NCI-H748 (cell line): ENCODE measurements around the gene WFDC9.
"Not testable (repeated sequence)": the region's sequence is repeated elsewhere in the genome, so short reads cannot be mapped to it uniquely, and the experiment has no call there.

Experiments used
- DNase-seq: peaks from one replicate; lab custom pipeline; 2025; ENCODE audit not compliant: unreplicated experiment; lab: John Stamatoyannopoulos, UW

WFDC9 gene

GRCh38 chr20:45631184-45631583 is at the start of gene WFDC9:
WFDC9 (minus strand) TSS chr20:45631284; CDS start chr20:45610181, 21,103 bp downstream.
- no peak for DNase-seq

- no peak for DNase-seq
Observed at GRCh38 chr20:45679650-45680049, 48.6 kb upstream of the WFDC9 start.

GRCh38 chr20:45672765-45673164 is 41.7 kb upstream of the WFDC9 start:
- no peak for DNase-seq

- no peak for DNase-seq
Observed at GRCh38 chr20:45670139-45670538, 39.1 kb upstream of the WFDC9 start, which contains the start of gene WFDC11. WFDC11 (minus strand) TSS chr20:45670239; CDS start chr20:45650600, 19,639 bp downstream.

- DNase-seq = not testable (repeated sequence)
Observed at GRCh38 chr20:45657038-45657437, 26.0 kb upstream of the WFDC9 start.

GRCh38 chr20:45651726-45652125 is 20.6 kb upstream of the WFDC9 start:
- DNase-seq = peak; percentile 24

- DNase-seq = no peak
Observed at GRCh38 chr20:45649312-45649863, 18.3 kb upstream of the WFDC9 start.

GRCh38 chr20:45647441-45648050 is 16.5 kb upstream of the WFDC9 start:
- no peak for DNase-seq

- DNase-seq = no peak
Observed at GRCh38 chr20:45646875-45647274, 15.8 kb upstream of the WFDC9 start.

- DNase-seq = not testable (repeated sequence)
Observed at GRCh38 chr20:45645869-45646268, 14.8 kb upstream of the WFDC9 start.

GRCh38 chr20:45641076-45641475 is 10.0 kb upstream of the WFDC9 start:
- DNase-seq = not testable (repeated sequence)

GRCh38 chr20:45639687-45640086 is 8.6 kb upstream of the WFDC9 start:
- no peak for DNase-seq

- no peak for DNase-seq
Observed at GRCh38 chr20:45636513-45636912, 5.4 kb upstream of the WFDC9 start.

GRCh38 chr20:45630371-45630770 is 713 bp downstream of the WFDC9 start:
- no peak for DNase-seq

GRCh38 chr20:45629496-45630100 is 1.5 kb downstream of the WFDC9 start, which contains the start of gene WFDC10A:
WFDC10A (plus strand) TSS chr20:45629739; CDS start chr20:45629814, 75 bp downstream.
- no peak for DNase-seq

GRCh38 chr20:45626540-45626939 is 4.5 kb downstream of the WFDC9 start:
- no peak for DNase-seq

GRCh38 chr20:45621593-45621992 is 9.5 kb downstream of the WFDC9 start:
- no peak for DNase-seq

GRCh38 chr20:45617591-45617990 is 13.5 kb downstream of the WFDC9 start:
- no peak for DNase-seq

- no peak for DNase-seq
Observed at GRCh38 chr20:45612314-45612713, 18.8 kb downstream of the WFDC9 start.

GRCh38 chr20:45611054-45611453 is 20.0 kb downstream of the WFDC9 start:
- DNase-seq = no peak

GRCh38 chr20:45607810-45608209 is 23.3 kb downstream of the WFDC9 start:
- no peak for DNase-seq

- no peak for DNase-seq
Observed at GRCh38 chr20:45595235-45595634, 35.8 kb downstream of the WFDC9 start.
